GM21367 (cell line): ENCODE data around the gene C9orf78.

ENCODE experiments used
- ATAC-seq: cut with Tn5 transposase; IDR thresholded peaks from one replicate; pipeline ENCODE4 v1.9.1; 2021; ENCODE audit not compliant: unreplicated experiment

The C9orf78 gene, protein sequence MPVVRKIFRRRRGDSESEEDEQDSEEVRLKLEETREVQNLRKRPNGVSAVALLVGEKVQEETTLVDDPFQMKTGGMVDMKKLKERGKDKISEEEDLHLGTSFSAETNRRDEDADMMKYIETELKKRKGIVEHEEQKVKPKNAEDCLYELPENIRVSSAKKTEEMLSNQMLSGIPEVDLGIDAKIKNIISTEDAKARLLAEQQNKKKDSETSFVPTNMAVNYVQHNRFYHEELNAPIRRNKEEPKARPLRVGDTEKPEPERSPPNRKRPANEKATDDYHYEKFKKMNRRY

DNA sequence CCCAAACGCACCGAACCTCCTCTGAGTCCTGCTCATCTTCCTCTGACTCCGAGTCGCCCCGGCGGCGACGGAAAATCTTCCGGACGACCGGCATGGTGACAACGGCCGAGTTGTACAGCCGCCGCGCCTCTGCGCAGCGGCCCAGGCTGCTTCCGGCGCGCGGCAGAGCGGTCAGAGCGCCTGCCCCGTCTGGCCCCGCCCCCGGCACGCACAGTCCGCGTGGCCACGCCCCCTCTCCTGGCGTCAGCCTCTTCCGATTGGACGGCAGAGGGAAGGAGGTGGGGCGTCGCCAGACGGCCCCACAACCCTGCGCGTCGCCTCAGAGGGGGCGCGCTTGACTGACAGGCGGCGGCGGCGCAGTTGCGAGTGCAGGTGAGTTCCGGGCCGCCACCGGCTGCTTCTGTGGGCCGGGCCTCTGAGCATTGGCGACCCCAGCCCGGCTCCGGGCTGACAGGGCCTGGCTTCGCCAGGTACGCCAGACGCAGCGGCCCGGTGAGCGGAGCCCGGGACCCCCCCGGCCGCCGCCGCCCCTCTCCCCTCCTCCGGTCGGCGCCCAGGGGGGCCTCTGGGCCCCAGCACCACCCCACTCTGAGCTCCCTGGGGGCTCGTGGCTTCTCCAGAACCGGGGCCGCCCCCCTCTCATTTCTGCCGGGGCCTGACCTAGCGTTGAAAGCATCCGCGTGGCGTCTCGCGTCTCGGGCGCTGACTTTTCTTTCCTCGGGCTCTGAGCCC lies at the start of gene C9orf78, which contains the start of gene USP20:
Gene C9orf78, minus strand, starts transcription at position 148 of the 732 bp plus-strand sequence. Its CDS starts 54 bp downstream, at position 94.
Gene USP20, plus strand, starts transcription at position 331 of the 732 bp plus-strand sequence. CDS start 17,098 bp downstream, outside the sequence.
- peak; percentile 85 for ATAC-seq

DNA sequence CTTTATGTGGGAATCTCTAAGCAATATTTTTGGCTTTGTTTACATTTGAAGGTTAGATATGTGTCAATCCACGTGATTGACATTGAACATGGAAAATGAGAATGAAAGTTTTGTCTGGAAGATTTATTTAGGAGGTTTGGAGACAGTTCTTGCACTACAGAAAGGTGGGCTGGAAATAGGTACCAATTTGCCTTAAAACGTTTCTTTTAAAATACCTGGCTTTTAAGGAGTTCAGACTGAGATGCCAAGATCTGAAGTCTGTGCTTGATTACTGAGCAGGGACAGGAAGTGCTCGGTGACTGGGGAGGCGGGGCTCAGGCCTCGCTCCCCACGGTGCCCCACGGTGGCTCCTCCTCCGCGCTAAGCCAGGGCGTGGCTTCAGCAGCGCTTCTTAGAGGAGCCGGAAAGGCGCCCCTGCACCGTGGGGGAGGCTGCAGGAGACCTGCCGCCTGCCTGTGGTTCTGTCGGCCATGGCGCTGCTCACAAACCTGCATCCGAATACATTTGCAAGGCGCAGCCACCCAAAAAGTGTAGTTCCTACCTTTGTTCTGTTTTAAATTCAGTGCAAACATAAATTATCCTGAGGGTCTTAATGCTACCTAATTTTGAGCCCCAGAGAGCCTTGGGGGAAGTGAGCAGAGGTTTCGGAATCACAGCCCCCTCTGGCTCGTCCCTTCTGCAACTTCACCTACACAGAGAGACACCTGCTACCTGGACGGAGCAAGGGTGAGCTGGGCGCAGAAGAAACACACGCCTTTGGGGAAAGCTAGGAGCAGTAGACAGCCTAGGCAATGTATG lies 49.3 kb upstream of the C9orf78 start:
- ATAC-seq, result peak; percentile 32

DNA sequence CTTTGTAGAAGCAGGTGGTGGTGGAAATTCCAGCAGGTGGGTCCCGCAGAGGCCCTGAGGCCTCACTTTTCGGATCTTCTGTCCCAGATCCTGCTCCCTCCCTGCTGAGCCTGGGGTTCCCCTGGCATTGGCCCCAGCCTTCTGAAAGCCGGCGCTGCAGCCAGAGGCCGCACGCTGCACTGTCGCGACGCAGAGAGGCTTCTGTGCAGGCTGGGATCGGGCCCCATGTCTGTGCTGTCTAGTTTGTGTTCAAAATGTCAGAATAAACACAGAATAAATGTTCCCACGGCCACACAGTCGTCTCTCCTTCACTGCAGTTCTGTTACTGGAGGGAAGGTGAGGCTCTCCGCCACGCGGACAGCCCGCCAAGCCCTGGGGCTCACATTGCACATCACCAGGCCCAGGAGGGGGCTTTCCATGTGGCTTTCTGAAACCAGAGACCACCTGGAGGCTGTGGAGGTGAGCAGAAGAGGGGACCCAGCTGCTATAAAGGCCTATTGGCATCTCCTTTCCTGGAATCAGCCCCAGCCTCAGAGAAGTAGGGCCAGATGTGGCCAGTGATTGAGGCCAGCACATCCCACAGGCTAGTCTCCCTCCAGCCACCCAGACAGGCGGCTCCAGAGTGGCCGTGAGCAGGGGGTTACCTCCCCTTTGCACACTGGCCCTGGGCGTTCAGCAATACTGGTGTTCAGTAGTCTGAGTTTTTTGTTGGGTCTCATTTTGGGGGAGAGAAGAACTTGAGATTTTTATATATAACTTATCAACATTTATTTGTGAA lies 46.7 kb upstream of the C9orf78 start:
- no peak for ATAC-seq

DNA sequence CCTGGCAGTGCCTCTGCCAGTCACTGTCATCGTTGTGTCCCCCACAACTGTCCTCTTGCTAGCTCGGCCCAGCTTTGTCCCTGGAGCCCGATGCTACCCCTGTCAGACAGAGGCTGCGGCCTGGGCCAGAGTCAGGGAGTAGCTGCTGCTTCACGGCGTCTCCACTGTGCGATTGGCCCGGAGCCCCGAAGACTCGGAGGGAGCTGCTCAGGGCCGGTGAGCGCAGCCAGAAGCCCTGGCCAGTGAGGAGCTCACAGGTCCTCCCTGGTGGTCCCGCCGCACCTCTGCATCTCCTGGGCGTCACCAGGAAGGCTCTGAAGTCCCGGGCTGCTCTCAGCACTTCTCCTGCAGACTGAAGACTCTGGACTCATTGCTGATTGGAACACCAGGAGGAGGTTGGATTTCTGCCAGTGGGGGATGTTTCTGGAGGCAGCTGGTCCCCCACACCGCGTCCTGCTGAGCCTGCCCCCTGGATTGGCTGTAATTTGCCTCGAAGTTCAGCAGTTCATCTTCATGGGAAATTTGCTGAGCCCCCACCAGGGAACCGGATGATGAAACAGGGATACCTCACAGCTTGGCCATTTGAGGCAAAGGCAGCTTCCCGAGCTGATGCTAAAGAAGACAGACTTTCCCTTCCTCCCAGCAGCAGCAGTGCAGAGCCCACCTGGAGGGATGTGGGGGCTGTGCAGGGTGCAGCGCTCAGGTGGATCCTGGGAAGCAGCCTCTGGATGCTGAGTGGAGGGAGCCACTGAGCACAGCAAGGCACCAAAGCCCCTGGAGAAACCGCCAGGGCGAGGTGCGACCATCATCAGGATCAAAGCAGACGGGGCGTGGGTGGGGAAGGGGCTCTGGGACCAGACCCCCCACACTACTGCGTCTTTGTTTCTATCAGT lies 45.8 kb upstream of the C9orf78 start:
- no peak for ATAC-seq

DNA sequence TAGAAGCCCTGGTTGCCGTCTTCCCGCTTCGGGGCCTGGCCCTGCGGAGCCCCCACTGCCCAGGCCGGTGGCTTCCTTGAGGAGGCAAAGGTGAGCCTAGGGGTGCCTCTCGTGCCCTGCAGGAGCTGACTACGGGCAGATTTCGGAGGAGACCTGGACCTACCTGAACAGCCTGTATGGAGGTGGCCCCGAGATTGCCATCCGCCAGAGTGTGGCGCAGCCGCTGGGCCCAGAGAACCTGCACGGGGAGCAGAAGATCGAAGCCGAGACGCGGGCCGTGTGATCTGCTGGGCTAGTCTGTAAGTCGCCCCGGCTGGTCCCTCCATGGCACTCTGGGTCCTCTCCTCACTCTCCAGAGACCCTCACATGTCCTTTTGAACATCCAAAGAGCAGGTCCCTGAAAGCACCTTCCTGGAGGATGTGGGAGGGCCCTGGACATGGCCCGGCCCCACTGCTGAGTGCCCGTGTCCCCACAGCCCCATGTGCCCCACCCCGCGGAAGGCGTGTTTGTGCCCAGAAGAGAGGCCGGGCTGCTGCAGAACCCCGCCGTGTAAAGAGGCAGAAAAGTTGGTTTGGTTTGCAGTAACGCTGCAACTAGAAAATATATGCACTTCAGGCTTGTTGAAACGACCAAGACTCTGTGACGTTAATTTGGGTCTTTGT lies 45.0 kb upstream of the C9orf78 start:
- ATAC-seq, result no peak

DNA sequence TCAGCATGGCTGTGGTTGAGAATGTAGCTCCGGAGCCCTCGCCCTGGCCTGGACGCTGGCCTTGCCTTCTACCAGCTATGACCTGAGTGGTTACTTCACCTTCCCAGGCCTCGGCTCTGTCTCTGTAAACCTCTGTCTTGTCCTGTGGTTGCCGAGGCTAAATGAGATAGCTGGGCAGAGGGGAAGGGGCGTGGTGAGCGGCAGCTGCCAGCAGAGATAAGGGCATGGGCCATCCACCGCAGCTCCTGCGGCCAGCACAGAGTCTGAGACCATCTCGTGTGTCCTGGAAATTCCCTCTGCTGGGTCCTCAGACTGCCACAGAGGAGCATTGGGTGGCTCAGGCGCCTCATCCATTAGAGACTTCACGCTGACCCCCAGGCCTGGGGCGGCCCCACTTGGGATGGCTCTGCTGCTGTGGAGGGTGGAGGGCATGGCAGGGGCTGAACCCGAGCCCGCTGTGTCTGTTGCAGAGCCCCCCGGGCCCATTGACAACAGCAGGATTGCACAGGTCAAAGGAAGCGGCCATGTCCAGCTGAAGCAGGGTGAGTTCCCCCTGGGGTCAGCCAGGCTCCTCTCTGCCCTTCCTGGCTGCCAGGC lies 44.1 kb upstream of the C9orf78 start:
- no peak for ATAC-seq

DNA sequence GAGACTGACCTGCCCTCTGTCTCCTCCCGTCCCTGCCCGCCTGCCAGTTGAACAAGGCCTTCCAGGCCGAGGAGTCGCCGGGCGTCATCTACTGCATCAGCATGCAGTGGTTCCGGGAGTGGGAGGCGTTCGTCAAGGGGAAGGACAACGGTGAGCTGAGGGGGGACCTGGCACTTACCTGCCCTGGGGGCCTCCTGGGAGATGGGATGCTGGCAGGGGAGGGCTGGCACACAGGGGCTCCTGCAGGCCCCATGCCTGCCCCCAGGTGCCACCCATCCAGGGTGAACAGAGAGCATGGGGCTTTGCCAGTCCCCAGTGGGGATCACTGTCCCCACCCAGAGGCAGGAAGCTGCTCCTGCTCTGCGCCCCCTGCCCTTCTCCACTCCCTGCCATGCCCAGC lies 43.2 kb upstream of the C9orf78 start:
- ATAC-seq, result no peak

DNA sequence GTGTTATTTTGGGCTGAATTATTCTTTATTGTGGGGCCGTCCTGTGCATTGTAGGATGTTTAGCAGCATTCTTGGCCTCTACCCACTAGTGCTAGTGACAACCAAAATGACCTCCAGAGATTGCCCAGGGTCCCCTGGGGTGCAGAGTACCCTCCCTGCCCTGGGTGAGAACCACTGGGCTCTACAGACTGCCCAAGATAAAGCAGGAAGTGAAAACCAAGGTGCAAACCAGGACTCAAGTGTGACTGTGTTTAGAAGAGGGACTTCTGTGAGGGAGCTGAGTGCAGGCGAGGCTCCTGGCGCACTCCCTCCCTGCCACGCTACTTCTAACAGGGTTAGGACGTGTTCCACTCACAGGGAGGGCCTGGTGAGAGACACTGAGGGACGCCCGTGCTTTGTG lies 41.7 kb upstream of the C9orf78 start:
- ATAC-seq, result no peak

DNA sequence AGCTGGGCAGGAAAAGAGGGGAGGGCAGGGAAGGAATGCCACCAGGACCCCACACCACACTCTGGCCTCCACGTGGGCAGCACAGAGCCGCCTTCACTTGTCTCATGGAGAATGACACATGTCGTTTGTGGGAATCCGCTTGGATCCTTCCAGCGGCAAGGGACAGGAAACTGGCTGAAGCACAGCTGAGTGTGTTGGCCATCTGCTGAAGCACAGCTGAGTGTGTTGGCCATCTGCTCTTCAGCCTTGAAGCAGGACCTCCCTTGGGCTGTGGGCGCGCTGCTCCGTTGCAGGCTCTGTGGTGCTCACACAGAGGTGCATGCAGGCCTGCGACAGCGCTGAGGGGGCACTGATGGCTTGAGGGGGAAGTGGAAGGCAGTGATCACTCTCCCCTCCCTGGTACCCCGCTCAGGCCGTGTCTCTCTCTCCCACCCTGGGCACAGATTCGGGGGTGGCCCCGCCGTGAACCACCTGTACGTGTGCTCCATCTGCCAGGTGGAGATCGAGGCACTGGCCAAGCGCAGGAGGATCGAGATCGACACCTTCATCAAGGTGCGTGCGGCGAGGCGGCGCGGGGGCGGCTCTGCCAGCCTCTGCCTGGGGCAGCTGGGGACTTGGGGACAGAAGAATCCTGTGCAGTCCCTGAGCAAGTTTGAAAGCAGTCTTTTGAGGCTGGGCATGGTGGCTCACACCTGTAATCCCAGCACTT lies 40.8 kb upstream of the C9orf78 start:
- ATAC-seq, result no peak

DNA sequence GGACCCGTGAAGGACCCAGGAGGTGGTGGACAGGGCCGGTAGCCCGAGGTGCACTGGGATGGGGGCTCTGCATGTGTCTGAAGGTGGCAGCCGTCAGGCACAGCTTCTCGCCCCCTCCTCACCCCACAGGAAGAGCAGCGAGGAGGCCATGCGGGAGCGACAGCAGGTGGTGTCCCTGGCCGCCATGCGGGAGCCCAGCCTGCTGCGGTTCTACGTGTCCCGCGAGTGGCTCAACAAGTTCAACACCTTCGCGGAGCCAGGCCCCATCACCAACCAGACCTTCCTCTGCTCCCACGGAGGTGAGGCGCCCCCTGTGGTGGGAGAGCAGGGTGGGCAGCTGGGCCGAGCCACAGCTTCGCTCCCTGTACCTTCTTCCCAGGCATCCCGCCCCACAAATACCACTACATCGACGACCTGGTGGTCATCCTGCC lies 40.1 kb upstream of the C9orf78 start:
- no peak for ATAC-seq

DNA sequence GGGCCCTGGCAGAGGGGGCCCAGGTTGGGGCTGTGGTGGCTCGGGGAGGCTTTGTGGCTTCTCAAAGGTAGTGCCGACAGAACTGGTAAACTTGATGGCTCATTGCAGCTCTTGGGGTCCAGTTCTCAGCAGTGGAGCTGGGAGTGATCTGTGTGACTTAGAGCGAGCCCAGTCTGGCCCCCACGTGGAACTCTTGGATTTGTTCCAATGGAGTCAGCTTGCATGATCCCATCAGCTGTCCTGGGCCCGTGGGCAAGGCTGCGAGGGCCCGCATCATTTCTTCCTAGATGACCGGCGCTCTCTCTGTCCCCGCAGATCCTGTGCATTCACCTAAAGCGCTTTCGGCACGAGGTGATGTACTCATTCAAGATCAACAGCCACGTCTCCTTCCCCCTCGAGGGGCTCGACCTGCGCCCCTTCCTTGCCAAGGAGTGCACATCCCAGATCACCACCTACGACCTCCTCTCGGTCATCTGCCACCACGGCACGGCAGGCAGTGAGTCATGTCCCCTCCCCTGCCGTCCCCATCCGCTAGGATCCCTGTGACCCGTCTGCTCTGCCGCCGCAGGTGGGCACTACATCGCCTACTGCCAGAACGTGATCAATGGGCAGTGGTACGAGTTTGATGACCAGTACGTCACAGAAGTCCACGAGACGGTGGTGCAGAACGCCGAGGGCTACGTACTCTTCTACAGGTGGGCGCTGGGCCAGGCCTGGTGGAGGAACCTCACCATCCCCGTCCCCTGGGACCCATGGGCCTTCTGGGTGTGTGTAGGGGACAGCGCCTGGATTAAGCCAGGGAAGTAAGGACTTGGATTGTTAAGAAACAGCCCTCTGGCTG lies 39.4 kb upstream of the C9orf78 start:
- ATAC-seq, result no peak

DNA sequence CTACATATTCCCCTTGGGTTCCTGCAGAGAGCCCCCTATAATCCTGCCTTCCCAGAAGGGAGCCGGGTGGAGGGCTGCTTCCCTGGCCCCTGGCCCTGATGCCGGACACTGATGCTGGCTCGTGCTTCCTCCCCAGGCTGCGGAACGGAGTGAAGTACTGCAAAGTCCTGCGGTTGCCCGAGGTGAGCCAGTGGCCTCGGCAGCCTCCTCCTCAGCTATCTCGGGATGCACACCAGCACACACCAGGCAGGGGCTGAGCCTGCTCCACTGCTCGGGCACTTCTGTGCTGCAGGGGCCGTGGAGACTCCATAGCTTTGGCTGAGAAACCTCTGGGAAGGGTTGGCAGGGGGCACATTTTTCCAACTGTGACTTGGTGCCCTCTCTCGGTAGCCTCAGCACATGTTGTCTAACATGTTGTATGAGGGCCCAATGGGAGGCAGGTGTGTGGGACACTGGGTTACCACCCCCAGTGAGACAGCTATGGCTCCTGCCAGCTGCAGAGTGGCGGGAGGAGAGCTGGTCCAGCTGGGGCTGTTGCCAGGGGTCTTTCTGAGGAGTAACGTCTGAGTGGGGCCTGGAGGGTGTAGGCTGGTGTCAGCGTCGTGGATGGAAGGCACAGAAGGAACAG lies 38.6 kb upstream of the C9orf78 start:
- ATAC-seq, result no peak

DNA sequence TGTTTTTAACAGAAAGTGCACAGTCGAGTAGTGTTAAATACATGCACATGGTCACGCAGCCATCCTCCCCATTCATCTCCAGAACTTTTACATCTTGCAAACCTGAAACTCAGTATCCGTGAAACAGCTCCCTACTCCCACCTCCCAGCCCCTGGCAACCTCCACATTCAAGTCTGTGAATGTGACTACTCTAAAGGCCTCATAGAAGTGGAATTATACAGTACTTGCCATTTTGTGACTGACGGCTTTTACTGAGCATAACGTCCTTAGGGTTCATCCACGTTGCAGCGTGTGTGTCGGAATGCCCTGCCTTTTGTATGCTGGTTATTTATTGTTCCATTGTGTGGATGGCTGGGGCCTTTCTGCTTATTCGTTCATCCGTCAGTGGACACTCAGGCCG lies 36.0 kb upstream of the C9orf78 start:
- no peak for ATAC-seq

DNA sequence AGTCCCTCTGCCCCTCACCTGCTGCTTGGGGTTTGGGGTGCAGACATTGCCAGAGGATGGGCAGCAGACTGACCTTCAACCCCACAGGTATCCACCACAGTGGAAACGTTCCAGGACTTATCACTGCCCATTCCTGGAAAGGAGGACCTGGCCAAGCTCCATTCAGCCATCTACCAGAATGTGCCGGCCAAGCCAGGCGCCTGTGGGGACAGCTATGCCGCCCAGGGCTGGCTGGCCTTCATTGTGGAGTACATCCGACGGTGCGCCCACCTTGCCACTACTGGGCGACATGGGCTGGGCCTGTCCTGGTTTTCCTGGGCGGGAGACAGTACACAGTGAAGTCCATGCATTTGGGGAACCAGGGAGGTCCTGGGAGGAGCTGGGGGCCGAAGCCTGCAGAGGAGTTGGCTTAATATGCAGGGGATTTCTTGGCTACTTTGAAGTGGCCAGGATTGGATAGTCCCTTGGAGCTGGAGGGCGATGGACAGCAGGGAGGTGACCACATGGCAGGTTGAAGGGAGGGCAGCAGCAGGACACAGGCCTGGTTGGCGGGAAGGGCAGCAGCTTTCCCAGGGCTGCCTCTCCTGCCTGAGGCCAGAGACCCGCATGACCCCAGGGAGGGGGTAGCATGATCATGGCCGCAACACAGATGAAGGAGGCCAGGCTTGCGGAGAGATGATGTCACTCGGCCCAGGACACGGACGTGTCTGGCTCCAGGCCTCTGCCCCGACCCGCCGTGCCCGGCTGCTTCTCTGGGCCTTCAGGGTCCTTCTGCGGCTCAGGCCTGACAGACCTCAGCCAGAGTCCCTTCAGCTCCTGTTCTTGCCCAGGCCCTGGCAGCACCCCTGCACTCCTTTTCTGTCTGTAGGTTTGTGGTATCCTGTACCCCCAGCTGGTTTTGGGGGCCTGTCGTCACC lies 34.8 kb upstream of the C9orf78 start:
- ATAC-seq, result no peak

DNA sequence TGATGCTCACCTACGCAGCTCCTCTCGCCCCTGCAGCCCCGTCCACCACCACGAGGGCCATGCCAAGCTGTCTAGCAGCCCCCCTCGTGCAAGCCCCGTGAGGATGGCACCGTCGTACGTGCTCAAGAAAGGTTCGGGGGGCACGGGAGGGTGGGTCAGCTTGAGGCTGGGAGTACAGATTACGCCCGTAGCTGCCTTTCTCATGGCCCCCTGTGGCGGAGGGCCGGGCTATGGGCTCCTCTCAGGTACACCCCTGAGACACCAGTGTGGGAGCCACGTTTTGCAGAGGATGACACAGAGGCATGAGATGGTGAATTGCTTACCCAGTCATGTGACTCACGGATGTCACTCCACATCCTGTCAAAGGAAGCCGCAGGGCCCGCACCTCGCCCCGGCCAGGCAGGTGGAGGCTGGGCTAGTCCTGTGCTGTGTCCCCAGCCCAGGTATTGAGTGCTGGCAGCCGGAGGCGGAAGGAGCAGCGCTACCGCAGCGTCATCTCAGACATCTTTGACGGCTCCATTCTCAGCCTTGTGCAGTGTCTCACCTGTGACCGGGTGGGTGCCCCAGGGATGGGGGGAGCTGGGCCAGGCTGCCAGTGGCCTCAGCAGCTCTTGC lies 33.9 kb upstream of the C9orf78 start:
- no peak for ATAC-seq
